HepG2 (cell line): ENCODE measurements around the gene SCT.

Experiments
- EEA1 ChIP-seq: sonication (generic); formaldehyde crosslinking; IDR thresholded peaks from 2 replicates; pipeline ENCODE4 v1.5.1; 2020; ENCODE audit warnings: mild to moderate bottlenecking, missing genetic modification reagents, borderline replicate concordance
- EZH2 ChIP-seq: conservative IDR thresholded peaks from 2 replicates; pipeline ENCODE4 v1.6.1; 2012; ENCODE audit warnings: mild to moderate bottlenecking, low read depth, low read length, moderate library complexity
- NPAS2 ChIP-seq: sonication (generic); formaldehyde crosslinking; IDR thresholded peaks from 2 replicates; pipeline ENCODE4 v1.8.0; 2022; ENCODE audit warnings: mild to moderate bottlenecking, missing genetic modification reagents, borderline replicate concordance
- RAD21 ChIP-seq: fragments of 450-650 bp; formaldehyde crosslinking; IDR thresholded peaks from 2 replicates; pipeline ENCODE4 v1.5.0; 2020; ENCODE audit warnings: mild to moderate bottlenecking
- TF ChIP-seq, protein P1 (sequence below): sonication (generic); formaldehyde crosslinking; IDR thresholded peaks from 2 replicates; pipeline ENCODE4 v1.5.0; 2020; ENCODE audit warnings: missing genetic modification reagents
- TF ChIP-seq, protein P2 (sequence below): sonication (generic); formaldehyde crosslinking; IDR thresholded peaks from 2 replicates; pipeline ENCODE4 v1.5.0; 2020; ENCODE audit warnings: mild to moderate bottlenecking, missing genetic modification reagents

DNA sequence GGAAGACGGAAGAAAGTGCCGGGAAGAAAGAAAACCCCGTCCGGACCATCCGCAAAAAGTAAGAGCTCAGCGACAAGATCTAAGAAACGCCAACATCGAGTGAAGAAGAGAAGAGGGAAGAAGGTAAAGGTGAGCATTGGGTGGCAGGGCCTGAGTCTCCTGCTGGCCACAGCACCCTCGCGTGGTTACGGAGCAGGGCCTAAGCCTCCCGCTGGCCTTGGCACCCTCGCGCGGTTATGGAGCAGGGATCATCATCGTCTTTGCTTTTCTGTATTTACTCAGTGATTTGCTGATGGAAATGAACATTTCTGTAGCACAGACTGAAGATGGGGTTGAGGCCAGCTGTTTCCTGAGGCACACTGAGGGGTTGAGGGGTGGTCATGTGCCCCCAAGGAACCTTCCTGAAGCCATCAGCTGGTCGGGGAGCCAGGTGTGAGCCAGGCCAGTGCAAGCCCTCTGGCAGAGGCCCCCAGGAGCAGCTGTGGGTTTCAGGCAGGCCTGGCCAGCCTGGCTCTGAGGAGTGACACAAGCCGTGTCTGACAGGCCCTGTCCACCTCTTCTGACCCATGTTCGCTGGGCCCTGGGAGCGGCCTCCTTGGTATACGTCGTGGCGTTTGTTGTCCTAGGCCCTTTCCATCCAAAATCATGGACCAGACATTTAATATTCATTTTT lies 25.3 kb downstream of the SCT start:
- TF ChIP-seq, protein P1, sequence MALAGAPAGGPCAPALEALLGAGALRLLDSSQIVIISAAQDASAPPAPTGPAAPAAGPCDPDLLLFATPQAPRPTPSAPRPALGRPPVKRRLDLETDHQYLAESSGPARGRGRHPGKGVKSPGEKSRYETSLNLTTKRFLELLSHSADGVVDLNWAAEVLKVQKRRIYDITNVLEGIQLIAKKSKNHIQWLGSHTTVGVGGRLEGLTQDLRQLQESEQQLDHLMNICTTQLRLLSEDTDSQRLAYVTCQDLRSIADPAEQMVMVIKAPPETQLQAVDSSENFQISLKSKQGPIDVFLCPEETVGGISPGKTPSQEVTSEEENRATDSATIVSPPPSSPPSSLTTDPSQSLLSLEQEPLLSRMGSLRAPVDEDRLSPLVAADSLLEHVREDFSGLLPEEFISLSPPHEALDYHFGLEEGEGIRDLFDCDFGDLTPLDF (CRISPR knock-in tag) = no peak
- TF ChIP-seq, protein P2, sequence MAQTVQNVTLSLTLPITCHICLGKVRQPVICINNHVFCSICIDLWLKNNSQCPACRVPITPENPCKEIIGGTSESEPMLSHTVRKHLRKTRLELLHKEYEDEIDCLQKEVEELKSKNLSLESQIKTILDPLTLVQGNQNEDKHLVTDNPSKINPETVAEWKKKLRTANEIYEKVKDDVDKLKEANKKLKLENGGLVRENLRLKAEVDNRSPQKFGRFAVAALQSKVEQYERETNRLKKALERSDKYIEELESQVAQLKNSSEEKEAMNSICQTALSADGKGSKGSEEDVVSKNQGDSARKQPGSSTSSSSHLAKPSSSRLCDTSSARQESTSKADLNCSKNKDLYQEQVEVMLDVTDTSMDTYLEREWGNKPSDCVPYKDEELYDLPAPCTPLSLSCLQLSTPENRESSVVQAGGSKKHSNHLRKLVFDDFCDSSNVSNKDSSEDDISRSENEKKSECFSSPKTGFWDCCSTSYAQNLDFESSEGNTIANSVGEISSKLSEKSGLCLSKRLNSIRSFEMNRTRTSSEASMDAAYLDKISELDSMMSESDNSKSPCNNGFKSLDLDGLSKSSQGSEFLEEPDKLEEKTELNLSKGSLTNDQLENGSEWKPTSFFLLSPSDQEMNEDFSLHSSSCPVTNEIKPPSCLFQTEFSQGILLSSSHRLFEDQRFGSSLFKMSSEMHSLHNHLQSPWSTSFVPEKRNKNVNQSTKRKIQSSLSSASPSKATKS (CRISPR knock-in tag) = no peak
- TF ChIP-seq RAD21 (CRISPR knock-in tag) = no peak
- no peak for TF ChIP-seq NPAS2 (CRISPR knock-in tag)
- no peak for TF ChIP-seq EEA1 (CRISPR knock-in tag)
- no peak for TF ChIP-seq EZH2
